Left renal pelvis (tissue), 4 donors: ENCODE data around the gene GDAP1L1. TPM values are rescaled to one million over a fixed set of nuclear protein-coding genes. Genes with fewer than 3 reads are reported as not detected.

Source experiments
- DNase-seq, 4 donors: peaks; one replicate each; pipeline ENCODE4 v3.0.0-alpha.2; 2013; ENCODE audit warnings: low read depth in 4 of 4, low spot score in 3 of 4
- polyA plus RNA-seq, 4 donors: library from polyadenylated mRNA; unstranded; fragments of 120-200 nt; gene quantifications; one replicate each; pipeline ENCODE4 v1.2.1, GENCODE V29; 2013; ENCODE audit not compliant: insufficient read length in 4 of 4

Gene GDAP1L1
- polyA plus RNA-seq, result under 1 TPM; 0.27 to 0.75 (median 0.37) TPM

GRCh38 chr20:44247131-44247571, at the start of gene GDAP1L1:
TSS of gene GDAP1L1 (plus strand) at chr20:44247308. CDS start at chr20:44247335, 27 bp downstream.
- DNase-seq, result no peak

- DNase-seq, result no peak
These were observed 48.2 kb upstream of the GDAP1L1 start for GRCh38 chr20:44198872-44199271.

- DNase-seq, result no peak
These were observed 47.2 kb upstream of the GDAP1L1 start for GRCh38 chr20:44199877-44200276.

- no peak for DNase-seq
These were observed 46.7 kb upstream of the GDAP1L1 start for GRCh38 chr20:44200371-44200770.

GRCh38 chr20:44200983-44201382, 46.1 kb upstream of the GDAP1L1 start:
- no peak for DNase-seq

- DNase-seq, result no peak
These were observed 43.9 kb upstream of the GDAP1L1 start for GRCh38 chr20:44203161-44203560.

GRCh38 chr20:44204156-44204831, 42.8 kb upstream of the GDAP1L1 start:
- DNase-seq, result no peak

- DNase-seq, result no peak
These were observed 42.3 kb upstream of the GDAP1L1 start for GRCh38 chr20:44204832-44205215.

GRCh38 chr20:44206132-44206531, 41.0 kb upstream of the GDAP1L1 start:
- DNase-seq, result no peak

GRCh38 chr20:44207126-44207723, 39.9 kb upstream of the GDAP1L1 start:
- no peak for DNase-seq

GRCh38 chr20:44208165-44208564, 38.9 kb upstream of the GDAP1L1 start:
- DNase-seq, result no peak

GRCh38 chr20:44208770-44209169, 38.3 kb upstream of the GDAP1L1 start:
- DNase-seq, result no peak

- DNase-seq, result no peak
These were observed 37.3 kb upstream of the GDAP1L1 start for GRCh38 chr20:44209686-44210405.

GRCh38 chr20:44210406-44211176, 36.5 kb upstream of the GDAP1L1 start, which contains the start of gene OSER1:
TSS of gene OSER1 (minus strand) at chr20:44210771. CDS start at chr20:44206957, 3,814 bp downstream.
- DNase-seq, result peak; percentile 86 to 94 (median 94)

GRCh38 chr20:44211177-44212039, 35.7 kb upstream of the GDAP1L1 start:
- DNase-seq, result no peak

- no peak for DNase-seq
These were observed 34.3 kb upstream of the GDAP1L1 start for GRCh38 chr20:44212792-44213191.

GRCh38 chr20:44215125-44215524, 32.0 kb upstream of the GDAP1L1 start:
- DNase-seq, result peak in 1 of 4 donors; percentile 47

- DNase-seq, result no peak
These were observed 29.6 kb upstream of the GDAP1L1 start for GRCh38 chr20:44217342-44218092.

GRCh38 chr20:44218446-44218845, 28.7 kb upstream of the GDAP1L1 start:
- no peak for DNase-seq
